Cardiac ventricle fibroblast (primary cell): ENCODE data around the gene OCIAD2. TPM values are rescaled to one million over a fixed set of nuclear protein-coding genes. Genes with fewer than 3 reads are reported as not detected.

Experiments used
- total RNA-seq: library from RNA; depleted of rRNA; stranded (reverse); fragments of >200 nt; gene quantifications from 2 replicates; pipeline ENCODE4 v1.2.3, GENCODE V29; 2015

Gene OCIAD2, protein sequence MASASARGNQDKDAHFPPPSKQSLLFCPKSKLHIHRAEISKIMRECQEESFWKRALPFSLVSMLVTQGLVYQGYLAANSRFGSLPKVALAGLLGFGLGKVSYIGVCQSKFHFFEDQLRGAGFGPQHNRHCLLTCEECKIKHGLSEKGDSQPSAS
- 0.15 and 0.37 TPM in 2 replicates for total RNA-seq

DNA sequence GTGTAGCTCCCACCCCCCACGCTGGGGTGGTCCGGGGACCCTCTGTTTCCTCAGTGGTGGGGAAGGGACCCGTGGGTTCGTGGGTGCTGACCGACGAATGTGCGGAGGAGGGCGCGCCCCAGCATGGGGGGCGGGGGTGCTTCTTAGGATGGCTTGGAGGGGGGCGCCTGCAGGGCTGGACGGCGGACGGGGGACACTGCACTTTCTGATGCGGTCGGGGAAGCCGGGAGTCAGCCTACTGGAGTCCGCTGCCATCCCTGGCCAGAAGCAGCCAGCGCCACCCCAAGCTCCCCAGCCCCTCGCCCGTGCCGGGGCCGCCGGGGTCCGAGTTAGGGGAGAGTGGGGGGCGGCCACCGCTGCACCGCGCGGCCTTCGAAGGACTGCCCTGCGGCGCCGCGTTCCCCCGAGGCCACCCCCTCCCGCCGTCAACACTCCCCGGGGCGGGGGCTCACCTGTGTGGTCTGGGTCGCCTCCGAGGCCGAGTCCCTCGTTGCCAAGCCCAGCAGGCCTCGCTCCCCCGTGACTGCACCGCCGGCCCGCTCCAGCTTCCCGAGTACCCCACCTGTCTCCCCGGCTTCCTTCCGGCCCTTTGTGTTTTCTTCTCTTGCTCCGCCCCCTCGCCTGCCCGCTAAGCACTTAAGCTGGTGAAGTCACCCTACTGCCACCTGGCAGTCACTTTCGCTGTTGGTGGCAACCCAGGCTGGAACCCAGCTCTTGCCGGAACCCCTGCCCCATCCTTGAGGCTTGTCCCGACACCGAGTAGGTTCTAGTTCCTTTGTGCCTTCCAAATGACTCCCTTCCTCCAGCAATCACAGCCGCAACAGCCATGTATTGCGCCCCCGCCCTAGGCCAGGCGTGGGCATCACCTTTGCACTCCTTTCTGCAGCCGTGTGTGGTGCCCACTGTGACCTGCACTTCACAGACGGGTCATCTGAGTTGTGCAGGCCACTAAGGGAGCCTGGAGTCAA, at the start of gene OCIAD2:
OCIAD2 (minus strand) TSS at position 569 of the 968 bp plus-strand sequence. CDS start 2,225 bp downstream, outside the sequence.

Other genes starting within 250 kb of the OCIAD2 start
- gene FRYL, start 126.5 kb downstream of the OCIAD2 start, total RNA-seq, result 20.4 and 29.0 TPM in 2 replicates
- 105 TPM in 2 replicates for gene OCIAD1, start 75.7 kb downstream of the OCIAD2 start, total RNA-seq
- not detected in 2 replicates for gene CWH43, start 79.5 kb upstream of the OCIAD2 start, total RNA-seq